C4-2B (cell line): ENCODE measurements around the gene TBC1D22A.

Source experiments
- ZFX ChIP-seq: fragments of 450-650 bp; IDR thresholded peaks from 2 replicates; pipeline ENCODE4 v1.6.1; 2017
- TF ChIP-seq, protein P1 (sequence below): fragments of 450-650 bp; conservative IDR thresholded peaks from 2 replicates; pipeline ENCODE4 v1.5.1; 2017; ENCODE audit warnings: mild to moderate bottlenecking

DNA sequence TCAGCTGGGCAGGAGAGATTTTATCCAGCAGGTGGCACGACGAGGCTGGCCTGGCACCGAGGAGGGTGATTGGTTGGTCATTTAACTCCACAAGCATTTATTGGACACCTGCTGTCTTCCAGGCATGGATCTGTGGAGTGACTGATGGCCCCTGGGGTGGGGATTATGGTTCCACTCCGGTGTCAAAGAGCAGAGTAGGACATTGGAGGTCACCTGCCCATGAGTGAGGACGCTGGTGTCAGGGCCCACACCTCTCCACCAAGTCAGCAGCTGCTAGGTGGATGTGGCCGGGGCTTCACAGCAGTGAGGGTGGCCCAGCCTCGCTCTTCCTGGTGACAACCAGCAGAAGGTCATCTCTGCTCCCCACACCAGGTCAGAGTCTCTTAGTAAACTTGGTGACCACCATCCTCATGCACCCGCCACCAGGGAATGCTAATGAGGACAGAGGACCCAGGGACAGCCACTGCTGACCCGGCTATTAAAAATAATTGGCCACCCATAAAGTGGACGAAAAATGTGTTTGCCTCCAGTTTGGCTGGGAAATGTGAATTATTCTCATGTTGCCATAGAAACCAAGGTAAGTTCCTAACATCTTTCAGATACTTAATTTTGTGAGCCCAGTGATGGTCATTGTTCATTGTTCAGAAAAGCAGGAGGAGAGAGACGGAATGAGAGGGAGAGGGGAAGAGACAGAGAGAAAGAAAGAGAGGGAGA lies 428.7 kb downstream of the TBC1D22A start:
- TF ChIP-seq, protein P1, sequence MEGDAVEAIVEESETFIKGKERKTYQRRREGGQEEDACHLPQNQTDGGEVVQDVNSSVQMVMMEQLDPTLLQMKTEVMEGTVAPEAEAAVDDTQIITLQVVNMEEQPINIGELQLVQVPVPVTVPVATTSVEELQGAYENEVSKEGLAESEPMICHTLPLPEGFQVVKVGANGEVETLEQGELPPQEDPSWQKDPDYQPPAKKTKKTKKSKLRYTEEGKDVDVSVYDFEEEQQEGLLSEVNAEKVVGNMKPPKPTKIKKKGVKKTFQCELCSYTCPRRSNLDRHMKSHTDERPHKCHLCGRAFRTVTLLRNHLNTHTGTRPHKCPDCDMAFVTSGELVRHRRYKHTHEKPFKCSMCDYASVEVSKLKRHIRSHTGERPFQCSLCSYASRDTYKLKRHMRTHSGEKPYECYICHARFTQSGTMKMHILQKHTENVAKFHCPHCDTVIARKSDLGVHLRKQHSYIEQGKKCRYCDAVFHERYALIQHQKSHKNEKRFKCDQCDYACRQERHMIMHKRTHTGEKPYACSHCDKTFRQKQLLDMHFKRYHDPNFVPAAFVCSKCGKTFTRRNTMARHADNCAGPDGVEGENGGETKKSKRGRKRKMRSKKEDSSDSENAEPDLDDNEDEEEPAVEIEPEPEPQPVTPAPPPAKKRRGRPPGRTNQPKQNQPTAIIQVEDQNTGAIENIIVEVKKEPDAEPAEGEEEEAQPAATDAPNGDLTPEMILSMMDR: no peak; the same call in 1 of the 2 replicates
- TF ChIP-seq ZFX: no peak
